ENCODE measurements around the gene FAM240A.

FAM240A gene

DNA sequence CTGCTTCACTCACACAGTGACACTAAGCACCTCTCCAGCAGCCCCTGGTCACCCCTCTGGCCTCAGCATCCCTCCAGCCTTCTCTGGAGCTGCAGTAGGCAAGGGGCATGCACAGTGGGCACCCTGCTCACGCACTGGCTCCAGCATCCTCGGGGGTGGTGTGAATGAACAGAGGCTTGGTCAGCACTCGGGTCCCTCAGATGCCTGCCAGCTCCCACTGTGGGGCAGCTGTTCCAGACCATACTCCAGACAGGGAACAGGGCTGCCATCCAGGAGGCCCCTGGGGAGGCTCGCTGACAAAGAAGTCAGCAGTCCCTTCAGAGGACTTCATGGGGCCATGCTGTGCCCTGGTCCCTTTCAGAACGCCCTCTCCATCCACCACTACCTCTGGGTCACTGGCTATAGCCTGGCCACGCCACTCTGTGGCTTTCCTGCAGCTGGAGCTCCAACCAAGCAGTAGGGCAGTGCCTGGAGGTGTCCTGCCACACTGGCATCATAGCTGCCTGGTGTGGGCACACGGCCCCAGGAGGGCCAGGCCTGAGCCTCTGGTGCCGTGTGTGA, 54.8 kb downstream of the FAM240A start:
- no peak overlapping the region for H3K4me3 ChIP-seq (ENCODE audit: low read depth, low read length)
- no peak for DNase-seq (ENCODE audit: low read depth)

GRCh38 chr3:46667657-46668056, 55.3 kb downstream of the FAM240A start:
- no peak for TF ChIP-seq CTCF (IDR thresholded peaks at IDR 0.05; ENCODE audit: low read depth, low read length, missing control alignments)
- no peak overlapping the region for H3K4me3 ChIP-seq (ENCODE audit: low read depth, low read length)
- no peak for DNase-seq (ENCODE audit: low read depth)

More for the DNA sequence above, 54.8 kb downstream of the FAM240A start:
- no peak for TF ChIP-seq CTCF (IDR thresholded peaks at IDR 0.05; ENCODE audit: low read depth, low read length, missing control alignments)

DNA sequence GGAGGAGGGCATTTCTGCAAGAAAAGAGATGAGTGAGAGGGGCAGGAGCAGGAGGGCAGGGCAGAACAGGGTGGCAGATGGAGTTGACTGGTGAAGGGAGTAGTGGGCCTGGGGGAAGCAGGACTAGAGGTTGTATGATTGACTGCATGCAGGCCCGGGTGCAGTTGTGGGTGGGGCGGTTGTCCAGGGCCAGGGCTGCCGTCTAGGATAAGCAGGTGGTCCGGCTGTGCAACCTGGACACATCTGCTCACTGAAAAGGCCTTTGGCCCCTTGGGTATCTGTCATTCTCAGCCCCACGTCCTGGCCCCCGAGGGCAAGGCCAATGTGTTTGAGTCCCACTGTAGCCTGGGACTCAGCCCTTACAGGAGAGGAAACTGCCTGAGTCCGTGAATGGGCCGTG, 55.8 kb downstream of the FAM240A start:
- H3K4me3 ChIP-seq (ENCODE audit: low read depth, low read length) = no peak overlapping the region
- TF ChIP-seq CTCF (IDR thresholded peaks at IDR 0.05; ENCODE audit: low read depth, low read length, missing control alignments) = no peak
- DNase-seq (ENCODE audit: low read depth) = no peak

DNA sequence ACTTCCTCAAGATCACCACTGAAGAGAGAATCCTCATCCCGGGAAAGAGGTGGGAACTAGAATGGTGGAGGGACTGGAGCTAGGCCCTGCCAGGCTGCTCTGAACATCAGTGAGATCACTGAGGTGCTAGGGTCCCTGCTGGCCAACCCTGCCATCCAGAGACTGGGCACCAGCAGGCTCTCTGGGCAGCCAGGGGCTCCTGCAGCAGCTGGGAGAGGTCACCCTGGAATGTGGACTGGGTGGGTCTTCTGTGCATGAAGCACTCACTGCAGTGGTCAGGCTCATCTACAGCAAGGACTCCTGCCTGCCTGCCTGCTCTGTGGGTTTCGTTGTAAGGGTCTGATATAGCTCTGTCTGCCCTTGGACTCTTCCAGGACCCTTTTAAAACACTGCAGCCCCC, 56.3 kb downstream of the FAM240A start:
- TF ChIP-seq CTCF (IDR thresholded peaks at IDR 0.05; ENCODE audit: low read depth, low read length, missing control alignments) = no peak
- H3K4me3 ChIP-seq (ENCODE audit: low read depth, low read length) = no peak overlapping the region
- no peak for DNase-seq (ENCODE audit: low read depth)

DNA sequence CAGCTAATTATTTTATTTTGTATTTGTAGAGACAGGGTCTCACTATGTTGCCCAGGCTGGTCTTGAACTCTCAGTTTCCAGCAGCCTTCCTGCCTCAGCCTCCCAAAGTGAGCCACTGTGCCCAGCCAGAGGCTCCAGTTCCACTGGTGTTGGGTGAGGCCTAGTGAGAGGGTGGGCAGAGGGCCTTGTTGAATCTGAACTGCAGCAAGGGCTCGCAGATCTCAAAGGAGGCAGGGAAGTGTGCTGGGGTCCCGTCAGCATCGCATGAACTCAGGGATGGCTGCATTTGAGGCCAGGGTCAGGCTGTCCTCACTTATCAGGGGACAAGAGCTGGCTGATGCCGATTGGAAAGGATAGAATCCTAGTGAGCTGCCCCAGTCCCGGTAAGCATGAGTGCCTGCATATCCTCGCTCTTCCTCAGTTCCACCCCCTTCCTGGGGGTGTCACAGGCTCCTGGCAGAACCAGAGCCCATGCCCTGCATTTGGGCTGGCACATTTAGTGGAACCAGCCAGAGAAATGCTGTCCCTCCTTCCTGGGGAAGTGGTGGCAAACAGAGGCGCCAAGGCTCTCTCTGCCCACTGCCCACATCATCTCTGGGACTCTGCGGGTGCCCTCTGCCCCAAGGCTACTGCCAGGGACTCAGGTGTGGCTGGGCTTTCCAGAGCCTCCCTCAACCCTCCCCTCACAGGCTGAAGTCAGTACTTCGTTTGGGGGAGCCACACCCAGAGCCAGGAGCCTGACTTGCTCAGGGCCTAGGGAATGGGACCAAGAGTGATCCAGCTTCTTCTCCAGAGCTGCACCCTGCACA, 57.1 kb downstream of the FAM240A start:
- no peak overlapping the region for H3K4me3 ChIP-seq (ENCODE audit: low read depth, low read length)
- no peak for DNase-seq (ENCODE audit: low read depth)
- no peak for TF ChIP-seq CTCF (IDR thresholded peaks at IDR 0.05; ENCODE audit: low read depth, low read length, missing control alignments)

DNA sequence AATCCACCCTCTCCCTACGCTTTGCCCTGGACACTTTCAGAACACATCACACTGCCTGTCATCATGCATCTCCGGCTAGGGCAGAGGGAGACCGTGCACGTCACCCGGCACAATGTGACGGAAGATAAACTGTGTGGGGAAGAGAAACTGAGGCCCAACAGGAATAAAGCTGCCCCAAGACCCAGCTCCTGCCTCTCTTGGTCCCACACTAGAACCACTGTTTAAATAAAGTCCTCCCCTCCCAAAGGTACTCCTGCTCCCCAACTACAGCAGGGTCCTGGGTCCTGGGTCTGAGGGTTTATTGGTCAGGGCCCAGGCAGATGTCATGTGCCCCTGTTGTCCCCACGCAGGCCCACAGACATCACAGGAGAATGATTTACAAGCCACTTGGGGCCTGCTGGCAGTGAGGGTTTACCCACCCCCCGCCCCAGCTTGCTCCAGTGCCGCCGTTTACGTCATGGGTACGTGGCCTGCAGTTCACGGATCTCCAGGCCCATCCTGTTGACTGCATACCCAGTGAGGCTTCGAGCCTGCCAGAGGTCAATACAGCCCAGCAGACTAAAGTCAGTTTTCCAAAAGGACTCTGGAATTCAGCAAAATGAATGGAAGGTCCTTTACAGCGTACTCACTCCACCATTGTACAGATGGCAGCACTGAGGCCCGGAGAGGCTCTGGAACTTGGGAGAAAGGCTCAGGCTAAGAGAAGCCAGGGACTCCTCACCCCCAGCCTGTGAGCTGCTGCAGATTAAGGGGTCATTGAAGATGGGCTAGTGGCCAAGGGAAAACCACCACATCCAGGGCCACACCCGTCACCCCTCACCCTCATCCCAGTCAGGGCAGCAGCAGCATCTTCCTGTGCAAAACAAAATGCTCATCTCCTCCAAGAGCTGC, 57.9 kb downstream of the FAM240A start:
- no peak overlapping the region for H3K4me3 ChIP-seq (ENCODE audit: low read depth, low read length)
- no peak for DNase-seq (ENCODE audit: low read depth)
- no peak for TF ChIP-seq CTCF (IDR thresholded peaks at IDR 0.05; ENCODE audit: low read depth, low read length, missing control alignments)

All from GM12864 (cell line).